Measurements from ENCODE around the gene KCNG4. TPM values are rescaled to one million over a fixed set of nuclear protein-coding genes. Genes with fewer than 3 reads are reported as not detected.

Gene KCNG4
- polyA plus RNA-seq, 3 donors, result not detected

- H3K36me3 Mint-ChIP-seq, result peaks cover 70 to 83% of the 10 kb centered on the region in 2 donors
- no peak overlapping the region for H3K4me3 Mint-ChIP-seq
- no peaks in the 10 kb centered on the region for H3K9me3 ChIP-seq (replicated peaks in 1 of 2; ENCODE audit: control insufficient read depth in 1 of 2, insufficient read depth in 1 of 2, low read length in 2 of 2)
- H2AFZ ChIP-seq (ENCODE audit: insufficient read depth, low read depth, low read length, poor library complexity, severe bottlenecking), result no peak overlapping the region
- no peak overlapping the region for H3K9ac ChIP-seq (ENCODE audit: insufficient read depth, low read length, poor library complexity, severe bottlenecking)
- peaks cover 20% of the 10 kb centered on the region for H3K79me2 ChIP-seq (ENCODE audit: insufficient read depth, low read length)
- TF ChIP-seq CTCF (IDR thresholded peaks at IDR 0.05), result no peak
- intact Hi-C loops (cut with micrococcal nuclease), result loop anchor here in 1 of 2 donors (5.0 kb wide), 2 partner anchors 33 to 113 kb away; partner anchors contain the start of genes DNAAF1 and HSDL1
- H3K4me1 ChIP-seq (ENCODE audit: control insufficient read depth in 1 of 2, insufficient read depth in 2 of 2, low read length in 2 of 2), result peaks cover 16 to 17% of the 10 kb centered on the region in 2 donors
- peaks cover 74 to 79% of the 10 kb centered on the region in 2 donors for H3K36me3 ChIP-seq (replicated peaks in 1 of 2; ENCODE audit: control insufficient read depth in 1 of 2, insufficient read depth in 2 of 2, low read length in 2 of 2)
- H3K4me3 ChIP-seq (replicated peaks in 1 of 3; ENCODE audit: low read depth in 2 of 3, low read length in 3 of 3), result no peak overlapping the region
- H3K4me1 Mint-ChIP-seq, result peaks cover 19% of the 10 kb centered on the region
- H4K20me1 ChIP-seq (ENCODE audit: insufficient read depth, low read length), result peaks cover 5% of the 10 kb centered on the region
- peaks cover 0 to 2% (median 1%) of the 10 kb centered on the region in 3 donors for H3K27me3 Mint-ChIP-seq (ENCODE audit: low read depth in 3 of 3)
- no peaks in the 10 kb centered on the region for H3K27me3 ChIP-seq (ENCODE audit: control insufficient read depth in 2 of 2, insufficient read depth in 2 of 2, low read length in 2 of 2)
- no peak overlapping the region for H3K4me2 ChIP-seq (replicated peaks; ENCODE audit: extremely low read depth, low read length, poor library complexity, severe bottlenecking)
- no peak for DNase-seq
- no peak overlapping the region for H3K27ac ChIP-seq (ENCODE audit: low read depth in 1 of 2, low read length in 2 of 2)
- WGBS (ENCODE audit: insufficient coverage), result 93% methylated on average over 12 of the region's 21 CpGs
- H3K9me3 Mint-ChIP-seq, result no peaks in the 10 kb centered on the region
- peak overlapping the region in 2 of 7 donors; percentile 71 to 76 for H3K27ac Mint-ChIP-seq
Measured at GRCh38 chr16:84180519-84181140, 59.2 kb downstream of the KCNG4 start.

- Mint-ChIP-seq H3K4me1 (peaks cover 24% of the 10 kb centered on the region), H3K27ac (peak overlapping the region in 2 of 7 donors; percentile 37 to 57), H3K4me3 (no peak overlapping the region), H3K9me3 (no peaks in the 10 kb centered on the region), H3K27me3 (ENCODE audit: low read depth in 3 of 3) (peaks cover under 1 to 2% (median 1%) of the 10 kb centered on the region in 3 donors), H3K36me3 (peaks cover 63 to 77% of the 10 kb centered on the region in 2 donors)
- Histone ChIP-seq H3K4me3 (replicated peaks in 1 of 3; ENCODE audit: low read depth in 2 of 3, low read length in 3 of 3) (no peak overlapping the region), H3K4me1 (ENCODE audit: control insufficient read depth in 1 of 2, insufficient read depth in 2 of 2, low read length in 2 of 2) (peaks cover 23 to 24% of the 10 kb centered on the region in 2 donors), H3K27ac (ENCODE audit: low read depth in 1 of 2, low read length in 2 of 2) (no peak overlapping the region), H3K9me3 (replicated peaks in 1 of 2; ENCODE audit: control insufficient read depth in 1 of 2, insufficient read depth in 1 of 2, low read length in 2 of 2) (no peaks in the 10 kb centered on the region), H2AFZ (ENCODE audit: insufficient read depth, low read depth, low read length, poor library complexity, severe bottlenecking) (no peak overlapping the region), H3K36me3 (replicated peaks in 1 of 2; ENCODE audit: control insufficient read depth in 1 of 2, insufficient read depth in 2 of 2, low read length in 2 of 2) (peaks cover 70 to 74% of the 10 kb centered on the region in 2 donors), H3K9ac (ENCODE audit: insufficient read depth, low read length, poor library complexity, severe bottlenecking) (no peak overlapping the region), H3K79me2 (ENCODE audit: insufficient read depth, low read length) (peaks cover 11% of the 10 kb centered on the region), H4K20me1 (ENCODE audit: insufficient read depth, low read length) (peaks cover 5% of the 10 kb centered on the region), H3K27me3 (ENCODE audit: control insufficient read depth in 2 of 2, insufficient read depth in 2 of 2, low read length in 2 of 2) (no peaks in the 10 kb centered on the region), H3K4me2 (replicated peaks; ENCODE audit: extremely low read depth, low read length, poor library complexity, severe bottlenecking) (no peak overlapping the region)
- intact Hi-C loops (cut with micrococcal nuclease), result loop anchor here in 1 of 2 donors (5.0 kb wide), 2 partner anchors 32 to 112 kb away; partner anchors contain the start of genes DNAAF1 and HSDL1
- DNase-seq, result no peak
- WGBS (ENCODE audit: insufficient coverage), result 95% methylated on average over 26 of the region's 33 CpGs
- no peak for TF ChIP-seq CTCF (IDR thresholded peaks at IDR 0.05)
Measured at GRCh38 chr16:84179612-84180320, 60.0 kb downstream of the KCNG4 start.
